Nucleus accumbens (tissue), 56 donors: ENCODE results near the gene DLL1.

Experiments
- DNase-seq, 56 donors: peaks; one replicate each; lab custom pipeline; 2025; lab: John Stamatoyannopoulos, UW

Gene DLL1

GRCh38 chr6:170269151-170269845, 21.6 kb downstream of the DLL1 start:
- DNase-seq = no peak

- DNase-seq = no peak
Observed at GRCh38 chr6:170268216-170269129, 22.4 kb downstream of the DLL1 start.

- no peak for DNase-seq
Observed at GRCh38 chr6:170267688-170268087, 23.2 kb downstream of the DLL1 start.

- DNase-seq = peak in 46 of 56 donors; percentile 14 to 82 (median 56)
Observed at GRCh38 chr6:170266061-170266825, 24.6 kb downstream of the DLL1 start.

- peak in 52 of 56 donors; percentile 17 to 87 (median 62) for DNase-seq
Observed at GRCh38 chr6:170265655-170266054, 25.2 kb downstream of the DLL1 start.

- DNase-seq = peak in 1 of 56 donors; percentile 26
Observed at GRCh38 chr6:170264644-170265043, 26.2 kb downstream of the DLL1 start.

- DNase-seq = no peak
Observed at GRCh38 chr6:170264086-170264485, 26.8 kb downstream of the DLL1 start.

- no peak for DNase-seq
Observed at GRCh38 chr6:170263410-170263809, 27.5 kb downstream of the DLL1 start.

- peak in 39 of 56 donors; percentile 20 to 76 (median 46) for DNase-seq
Observed at GRCh38 chr6:170262489-170263088, 28.3 kb downstream of the DLL1 start.

GRCh38 chr6:170261643-170262488, 29.0 kb downstream of the DLL1 start:
- DNase-seq = no peak

- DNase-seq = no peak
Observed at GRCh38 chr6:170260686-170261085, 30.2 kb downstream of the DLL1 start.

GRCh38 chr6:170259278-170259677, 31.6 kb downstream of the DLL1 start:
- DNase-seq = no peak

GRCh38 chr6:170258407-170258806, 32.5 kb downstream of the DLL1 start:
- DNase-seq = no peak

- DNase-seq = no peak
Observed at GRCh38 chr6:170257376-170257775, 33.5 kb downstream of the DLL1 start.

- DNase-seq = no peak
Observed at GRCh38 chr6:170256641-170257040, 34.2 kb downstream of the DLL1 start.

GRCh38 chr6:170255426-170256125, 35.3 kb downstream of the DLL1 start:
- no peak for DNase-seq

GRCh38 chr6:170254315-170255213, 36.3 kb downstream of the DLL1 start:
- no peak for DNase-seq

- no peak for DNase-seq
Observed at GRCh38 chr6:170253910-170254269, 37.0 kb downstream of the DLL1 start.
